ENCODE data around the gene DNAAF3.

DNA sequence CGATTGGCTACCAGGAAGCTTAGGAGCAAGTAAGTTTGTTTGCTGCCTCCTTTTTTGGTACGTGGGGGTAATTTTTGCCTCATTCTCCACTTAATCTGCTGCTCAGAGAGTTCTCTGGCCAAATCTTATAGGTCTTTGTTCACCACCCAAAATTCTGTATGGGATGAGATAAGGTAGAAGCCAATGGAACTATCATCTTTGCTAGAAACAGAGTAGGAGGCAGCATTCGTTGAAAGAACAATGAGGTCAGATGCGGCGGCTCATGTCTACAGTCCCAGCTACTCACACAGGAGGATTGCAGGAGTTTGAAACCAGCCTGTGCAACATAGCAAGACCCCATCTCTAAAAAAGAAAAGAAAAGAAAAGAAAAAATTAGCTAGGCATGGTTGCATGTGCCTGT lies 5.0 kb upstream of the DNAAF3 start:
- no peak for TF ChIP-seq POLR2A (IDR thresholded peaks at IDR 0.05)
- TF ChIP-seq POLR2AphosphoS5 (IDR thresholded peaks at IDR 0.05) = no peak

Measured in suprapubic skin (tissue), 4 donors.